NOMO-1 treated with DMSO at 0.1 percent for 48 hours (cell line): Measurements from ENCODE around the gene ESYT2.
"Not testable (repeated sequence)": the region's sequence is repeated elsewhere in the genome, so short reads cannot be mapped to it uniquely, and the experiment has no call there.

Source experiments
- DNase-seq: peaks from one replicate; lab custom pipeline; 2025; ENCODE audit not compliant: unreplicated experiment; lab: John Stamatoyannopoulos, UW

ESYT2 gene

GRCh38 chr7:158856883-158857668, 27.8 kb upstream of the ESYT2 start:
- DNase-seq: no peak

GRCh38 chr7:158854681-158855081, 25.4 kb upstream of the ESYT2 start:
- DNase-seq: no peak

GRCh38 chr7:158850545-158851102, 21.3 kb upstream of the ESYT2 start:
- no peak for DNase-seq

GRCh38 chr7:158849768-158850544, 20.6 kb upstream of the ESYT2 start:
- no peak for DNase-seq

GRCh38 chr7:158849442-158849767, 20.1 kb upstream of the ESYT2 start:
- no peak for DNase-seq

- DNase-seq: no peak
Observed at GRCh38 chr7:158847451-158847866, 18.1 kb upstream of the ESYT2 start.

GRCh38 chr7:158846304-158846703, 17.0 kb upstream of the ESYT2 start:
- DNase-seq: no peak

- no peak for DNase-seq
Observed at GRCh38 chr7:158843771-158844170, 14.5 kb upstream of the ESYT2 start.

- no peak for DNase-seq
Observed at GRCh38 chr7:158842486-158842885, 13.2 kb upstream of the ESYT2 start.

- DNase-seq: no peak
Observed at GRCh38 chr7:158840604-158841003, 11.3 kb upstream of the ESYT2 start.

GRCh38 chr7:158839177-158839576, 9.9 kb upstream of the ESYT2 start:
- DNase-seq: not testable (repeated sequence)

GRCh38 chr7:158837790-158838637, 8.7 kb upstream of the ESYT2 start:
- no peak for DNase-seq

GRCh38 chr7:158836692-158837091, 7.4 kb upstream of the ESYT2 start:
- no peak for DNase-seq

GRCh38 chr7:158834878-158835784, 5.8 kb upstream of the ESYT2 start:
- peak; percentile 15 for DNase-seq

- DNase-seq: no peak
Observed at GRCh38 chr7:158832994-158833393, 3.7 kb upstream of the ESYT2 start.

- no peak for DNase-seq
Observed at GRCh38 chr7:158831738-158832091, 2.4 kb upstream of the ESYT2 start.

- DNase-seq: no peak
Observed at GRCh38 chr7:158830211-158830723, 958 bp upstream of the ESYT2 start.

- DNase-seq: no peak
Observed at GRCh38 chr7:158829021-158829341, 328 bp downstream of the ESYT2 start.

- DNase-seq: no peak
Observed at GRCh38 chr7:158828133-158829020, 932 bp downstream of the ESYT2 start.
